GM12878 (cell line): ENCODE measurements around the gene CREB3L4. TPM values are rescaled to one million over a fixed set of nuclear protein-coding genes. Genes with fewer than 3 reads are reported as not detected.

ENCODE experiments used
- ATAC-seq: fragments of 200-7000 bp; cut with Tn5 transposase; 3 replicates; pipeline ENCODE4 v1.9.1; 2020; ENCODE audit warnings: mild to moderate bottlenecking, moderate library complexity
- BruUV-seq: library from RNA; stranded (reverse); fragments of 400-500 nt; replicated peaks from 2 replicates; lab custom pipeline; 2021; lab: Mats Ljungman, UMichigan
- CTCF ChIA-PET: fragments of 300-600 bp; sonication (Branson Sonifier 250); formaldehyde crosslinking; extraction: SDS; loops from one replicate; lab custom pipeline; 2021; ENCODE audit warnings: inconsistent platforms; lab: Yijun Ruan, JAX
- POLR2A ChIA-PET: fragments of 350-600 bp; formaldehyde crosslinking; extraction: SDS; loops from one replicate; lab custom pipeline; 2021; ENCODE audit warnings: inconsistent platforms; lab: Charles Lee
- RAD21 ChIA-PET: fragments of 300-600 bp; sonication (Branson Sonifier 250); formaldehyde crosslinking; loops from one replicate; lab custom pipeline; 2023; ENCODE audit warnings: antibody characterized with exemption; ENCODE audit not compliant: unreplicated experiment; lab: Charles Lee
- SMC1A ChIA-PET: fragments of 300-600 bp; sonication (Branson Sonifier 250); formaldehyde crosslinking; loops from one replicate; lab custom pipeline; 2023; ENCODE audit not compliant: unreplicated experiment, uncharacterized antibody; lab: Charles Lee
- DNase-seq: peaks from one replicate; pipeline ENCODE4 v3.0.0-alpha.2; 2011; ENCODE audit warnings: low read depth, low spot score
- FAIRE-seq: peaks from 3 replicates; lab custom pipeline; 2011; peaks lifted over from hg19 to GRCh38; lab: Jason Lieb, UNC
- H2AFZ ChIP-seq: 2 replicates; pipeline ENCODE4 v1.6.0; 2011; ENCODE audit warnings: low read depth, low read length, control low read depth; ENCODE audit not compliant: control insufficient read depth
- H3K27ac ChIP-seq: 2 replicates; pipeline ENCODE4 v1.5.1; 2011; ENCODE audit warnings: control low read depth; ENCODE audit not compliant: control insufficient read depth, insufficient read depth
- H3K27me3 ChIP-seq, 2 experiments: replicated peaks in 1 of 2; 2 replicates each; pipeline versions ENCODE4 v1.6.0 to v1.6.1; 2011; ENCODE audit warnings: low read length in 1 of 2; ENCODE audit not compliant: control insufficient read depth in 2 of 2, insufficient read depth in 2 of 2
- H3K36me3 ChIP-seq, 2 experiments: 2 replicates each; pipeline ENCODE4 v1.5.1; 2011; ENCODE audit warnings: low read length in 1 of 2; ENCODE audit not compliant: control insufficient read depth in 2 of 2, insufficient read depth in 2 of 2
- H3K4me1 ChIP-seq: 2 replicates; pipeline ENCODE4 v1.6.1; 2011; ENCODE audit warnings: mild to moderate bottlenecking, low read length, moderate library complexity, mixed read lengths; ENCODE audit not compliant: control insufficient read depth, insufficient read depth
- H3K4me2 ChIP-seq: 2 replicates; pipeline ENCODE4 v1.6.0; 2011; ENCODE audit warnings: control low read depth; ENCODE audit not compliant: control insufficient read depth, insufficient read depth
- H3K4me3 ChIP-seq: fragments of 200-600 bp; sonication (generic); 2 replicates; pipeline ENCODE4 v1.5.1; 2016
- H3K79me2 ChIP-seq: 2 replicates; pipeline ENCODE4 v1.6.0; 2011; ENCODE audit warnings: low read length; ENCODE audit not compliant: control insufficient read depth, insufficient read depth
- H3K9ac ChIP-seq: 2 replicates; pipeline ENCODE4 v1.8.0; 2011; ENCODE audit warnings: low read length, control low read depth, mixed read lengths; ENCODE audit not compliant: control insufficient read depth, insufficient read depth
- H3K9me3 ChIP-seq: replicated peaks from 3 replicates; pipeline ENCODE4 v1.5.1; 2011; ENCODE audit warnings: mild to moderate bottlenecking, low read length; ENCODE audit not compliant: control insufficient read depth, insufficient read depth
- H4K20me1 ChIP-seq: 2 replicates; pipeline ENCODE4 v1.6.0; 2011; ENCODE audit not compliant: control insufficient read depth, insufficient read depth
- DPF2 ChIP-seq: fragments of 450-650 bp; IDR thresholded peaks from 2 replicates; pipeline ENCODE4 v1.6.1; 2017; ENCODE audit warnings: mild to moderate bottlenecking
- E4F1 ChIP-seq: fragments of 450-650 bp; IDR thresholded peaks from 2 replicates; pipeline ENCODE4 v1.6.1; 2018; ENCODE audit warnings: borderline replicate concordance, mild to moderate bottlenecking; ENCODE audit not compliant: partially characterized antibody
- HCFC1 ChIP-seq: fragments of 150-350 bp; IDR thresholded peaks from 2 replicates; pipeline ENCODE4 v1.6.1; 2014; ENCODE audit warnings: low read length
- HDGF ChIP-seq: fragments of 450-650 bp; IDR thresholded peaks from 2 replicates; pipeline ENCODE4 v1.6.1; 2016; ENCODE audit warnings: antibody characterized with exemption
- IKZF1 ChIP-seq: fragments of 450-650 bp; conservative IDR thresholded peaks from 2 replicates; pipeline ENCODE4 v1.6.1; 2017; ENCODE audit warnings: antibody characterized with exemption, mild to moderate bottlenecking
- KAT2A ChIP-seq: conservative IDR thresholded peaks from 2 replicates; pipeline ENCODE4 v1.6.1; 2011; ENCODE audit warnings: low read depth, low read length; ENCODE audit not compliant: control insufficient read depth
- MEF2B ChIP-seq: fragments of 450-650 bp; IDR thresholded peaks from 2 replicates; pipeline ENCODE4 v1.6.1; 2018; ENCODE audit warnings: mild to moderate bottlenecking, moderate library complexity; ENCODE audit not compliant: partially characterized antibody, poor library complexity, severe bottlenecking
- PKNOX1 ChIP-seq: fragments of 450-650 bp; IDR thresholded peaks from 2 replicates; pipeline ENCODE4 v1.6.1; 2016; ENCODE audit warnings: mild to moderate bottlenecking
- POU2F2 ChIP-seq: IDR thresholded peaks from 3 replicates; pipeline ENCODE4 v1.6.1; 2011; ENCODE audit warnings: low read depth, mild to moderate bottlenecking, low read length, borderline replicate concordance
- PRDM15 ChIP-seq: fragments of 450-650 bp; formaldehyde crosslinking; IDR thresholded peaks from 2 replicates; pipeline ENCODE4 v1.4.0; 2020; ENCODE audit warnings: mild to moderate bottlenecking, moderate library complexity
- ZBTB33 ChIP-seq: fragments of 450-650 bp; IDR thresholded peaks from 2 replicates; pipeline ENCODE4 v1.6.1; 2017; ENCODE audit warnings: mild to moderate bottlenecking
- WGBS: methylation state at CpG from one replicate; pipeline ENCODE4 v1.1.6; 2016; ENCODE audit warnings: low lambda C conversion rate; ENCODE audit not compliant: insufficient replicate concordance, insufficient coverage; ENCODE audit errors: missing lambda C conversion rate; 5-methylcytosine and 5-hydroxymethylcytosine counted together
- in situ Hi-C: fragments of 300-500 bp; cut with MboI; formaldehyde crosslinking; loops from 9 replicates; pipeline ENCODE4 v1.14.3; 2018; ENCODE audit warnings: mixed read lengths
- intact Hi-C: fragments of 100-400 bp; cut with micrococcal nuclease; formaldehyde crosslinking; loops from one replicate; pipeline ENCODE4 v1.14.2; 2022; ENCODE audit not compliant: unreplicated experiment
- polyA plus RNA-seq, 11 experiments: library from polyadenylated mRNA; depleted of rRNA in 4 of 11; unstranded in 6 of 11; stranded (reverse) in 5 of 11; fragments of >200 nt; fragmentation: Nextera tagmentation in 4 of 11; fragmentation: Illumina TruSeq in 1 of 11; extraction: Ambion mirVana in 4 of 11; extraction: Trizol in 1 of 11; gene quantifications; 1 replicate in 1 of 11; 2 replicates in 10 of 11; pipeline versions ENCODE4 v1.2.1 to v1.2.3, GENCODE V29; 2011 to 2016; ENCODE audit warnings: inconsistent platforms in 2 of 11, missing spikeins in 2 of 11, low read depth in 1 of 11
- total RNA-seq, 4 experiments: library from RNA; depleted of rRNA in 3 of 4; stranded (reverse); fragments of >200 nt in 3 of 4; fragmentation: Illumina TruSeq in 1 of 4; extraction: Trizol in 1 of 4; gene quantifications; 2 replicates each; pipeline versions ENCODE4 v1.2.1 to v1.2.3, GENCODE V29; 2013 to 2021

CREB3L4 gene
- total and polyA plus RNA-seq, 10 of the 15 experiments (the other 5 are each of a cell fraction or from before 2014, with no cell fraction given), result 9.7 to 14.0 (median 12.1) TPM

GRCh38 chr1:153958111-153958960 is 9.4 kb upstream of the CREB3L4 start, which contains the start of gene CRTC2:
TSS of gene CRTC2 (minus strand) at chr1:153958612. CDS start at chr1:153958497, 115 bp downstream.
- SMC1A ChIA-PET, result interaction anchor here (0.8 to 6.9 kb wide), 4 partner anchors 9 to 28 kb away, joined by 3 to 31 read pairs (median 6); partner anchors contain the start of genes CREB3L4 and RAB13
- CTCF ChIA-PET, result interaction anchor here (0.7 to 5.0 kb wide), 3 partner anchors 12 to 313 kb away, joined by 3 to 27 read pairs (median 3); partner anchors contain the start of gene DENND4B
- FAIRE-seq, result peak; percentile 80
- no peak for TF ChIP-seq KAT2A
- peak; percentile 32; the same call in 1 of the 3 replicates for TF ChIP-seq POU2F2
- TF ChIP-seq PRDM15 (CRISPR knock-in tag), result peak; percentile 48; the same call in 1 of the 2 replicates
- peak; percentile 86 for TF ChIP-seq E4F1
- peak; percentile 61; the same call in 1 of the 2 replicates for TF ChIP-seq HDGF
- TF ChIP-seq HCFC1, result peak; percentile 100
- TF ChIP-seq IKZF1, result peak; percentile 100
- TF ChIP-seq ZBTB33, result no peak; the same call in 1 of the 2 replicates
- no peak for TF ChIP-seq DPF2
- TF ChIP-seq PKNOX1, result peak; percentile 36; the same call in 1 of the 2 replicates
- TF ChIP-seq MEF2B, result no peak

More at GRCh38 chr1:153958111-153958960, 9.4 kb upstream of the CREB3L4 start, which contains the start of gene CRTC2:
- Histone ChIP-seq H3K36me3 (peaks cover 17 to 27% of the 10 kb centered on the region in 2 experiments), H3K4me2 (peak within 1 kb of the TSS; percentile 96), H3K4me3 (peak within 1 kb of the TSS; percentile 89), H3K27me3 (no peaks in the 10 kb centered on the region), H3K79me2 (peaks cover 73% of the 10 kb centered on the region), H3K9me3 (no peaks in the 10 kb centered on the region), H2AFZ (peak within 1 kb of the TSS; percentile 44), H3K27ac (peak within 1 kb of the TSS; percentile 93), H4K20me1 (peaks cover 12% of the 10 kb centered on the region; the same call in 1 of the 2 replicates), H3K4me1 (peaks cover 14% of the 10 kb centered on the region; the same call in 1 of the 2 replicates), H3K9ac (peak within 1 kb of the TSS; percentile 64)
- peak; percentile 91 for DNase-seq
- ChIA-PET POLR2A (interaction anchor here (0.6 to 5.5 kb wide), 13 partner anchors 8 to 842 kb away, joined by 3 to 38 read pairs (median 4); partner anchors contain the start of genes CREB3L4, DENND4B and JTB), RAD21 (interaction anchor here (0.7 to 2.0 kb wide), 9 partner anchors 9 to 390 kb away, joined by 3 to 10 read pairs (median 4); partner anchors contain the start of genes CREB3L4, DENND4B and JTB)
- BruUV-seq, result no TSS peak
- ATAC-seq, result peak; percentile 86
- intact Hi-C loops (no loop called here), in situ Hi-C loops (no loop called here)
- WGBS, result 2% methylated on average over 46 of the region's 75 CpGs
